Measurements from ENCODE around the gene CCDC180. TPM values are rescaled to one million over a fixed set of nuclear protein-coding genes. Genes with fewer than 3 reads are reported as not detected.
"Not testable (repeated sequence)": the region's sequence is repeated elsewhere in the genome, so short reads cannot be mapped to it uniquely, and the experiment has no call there.

CCDC180 gene
- polyA plus RNA-seq, 2 of the 4 experiments (the other 2 are of a cell fraction) = 1.7 to 2.4 TPM

GRCh38 chr9:97327562-97327961 is 20.1 kb downstream of the CCDC180 start:
- WGBS (ENCODE audit: missing lambda C conversion rate) = 61% methylated on average over 6 of the region's 6 CpGs
- CTCF ChIA-PET = interaction anchor here (1.2 kb wide), 1 partner anchor 59 kb away, joined by 3 read pairs; no protein-coding TSS in a partner anchor
- FAIRE-seq = no peak

GRCh38 chr9:97332993-97333392 is 25.5 kb downstream of the CCDC180 start:
- ATAC-seq (no peak), FAIRE-seq (no peak), DNase-seq (ENCODE audit: low read depth in 1 of 2, low spot score in 1 of 2) (no peak)
- Histone ChIP-seq H3K9me3 (no peaks in the 10 kb centered on the region), H3K27ac (no peak overlapping the region), H3K4me2 (no peak overlapping the region), H3K4me3 (no peak overlapping the region), H3K4me1 (no peaks in the 10 kb centered on the region)
- 69% methylated on average over 3 of the region's 3 CpGs for WGBS (ENCODE audit: missing lambda C conversion rate)
- POLR2A ChIA-PET = no interaction called here
- CTCF ChIA-PET = no interaction called here
- no peak for TF ChIP-seq HDAC2 (IDR thresholded peaks at IDR 0.05)
- TF ChIP-seq NPAS2 (CRISPR knock-in tag; IDR thresholded peaks at IDR 0.05; ENCODE audit: borderline replicate concordance) = no peak
- TF ChIP-seq EP300 (IDR thresholded peaks at IDR 0.05) = no peak
- TF ChIP-seq HOXB13 (CRISPR knock-in tag; IDR thresholded peaks at IDR 0.05; ENCODE audit: low read depth) = no peak
- no peak for TF ChIP-seq CHD2 (IDR thresholded peaks at IDR 0.05; ENCODE audit: low read length, partially characterized antibody)
- TF ChIP-seq RAD21 (conservative IDR thresholded peaks at IDR 0.05 in 1 of 2, IDR thresholded peaks at IDR 0.05 in 1 of 2) = no peak
- no peak for TF ChIP-seq EHMT2 (IDR thresholded peaks at IDR 0.05; ENCODE audit: low read depth)
- TF ChIP-seq RNF2 (IDR thresholded peaks at IDR 0.05; ENCODE audit: borderline replicate concordance, low read depth) = no peak
- no peak for TF ChIP-seq CEBPB (IDR thresholded peaks at IDR 0.05)
- no peak for TF ChIP-seq FOSL2 (IDR thresholded peaks at IDR 0.05)
- TF ChIP-seq FOSL2 (CRISPR knock-in tag; IDR thresholded peaks at IDR 0.05) = no peak
- no peak for TF ChIP-seq RFX5 (IDR thresholded peaks at IDR 0.05)
- no peak for TF ChIP-seq MYC (IDR thresholded peaks at IDR 0.05; ENCODE audit: borderline replicate concordance, low read length)
- no peak for TF ChIP-seq HOXB5 (CRISPR knock-in tag; IDR thresholded peaks at IDR 0.05)
- TF ChIP-seq HEYL (CRISPR knock-in tag; IDR thresholded peaks at IDR 0.05) = no peak
- no peak for TF ChIP-seq SREBF2 (IDR thresholded peaks at IDR 0.05)

More at GRCh38 chr9:97327562-97327961, 20.1 kb downstream of the CCDC180 start:
- H3K9me3 ChIP-seq = no peaks in the 10 kb centered on the region
- ATAC-seq (no peak), DNase-seq (ENCODE audit: low read depth in 1 of 2, low spot score in 1 of 2) (no peak)
- TF ChIP-seq NPAS2 (CRISPR knock-in tag; IDR thresholded peaks at IDR 0.05; ENCODE audit: borderline replicate concordance) (no peak), HOXB5 (CRISPR knock-in tag; IDR thresholded peaks at IDR 0.05) (no peak), GATA3 (IDR thresholded peaks at IDR 0.05; ENCODE audit: borderline replicate concordance) (no peak), CBX8 (IDR thresholded peaks at IDR 0.05) (no peak), CEBPB (IDR thresholded peaks at IDR 0.05) (no peak), CHD2 (IDR thresholded peaks at IDR 0.05; ENCODE audit: low read length, partially characterized antibody) (no peak), MAZ (IDR thresholded peaks at IDR 0.05; ENCODE audit: borderline replicate concordance, low read depth, low read length) (no peak), NR3C1 (IDR thresholded peaks at IDR 0.05) (no peak), RCOR1 (IDR thresholded peaks at IDR 0.05; ENCODE audit: low read depth, low read length) (no peak), JUNB (IDR thresholded peaks at IDR 0.05) (no peak), TP53 (CRISPR knock-in tag; IDR thresholded peaks at IDR 0.05) (no peak), HEYL (CRISPR knock-in tag; IDR thresholded peaks at IDR 0.05) (no peak), ELK1 (IDR thresholded peaks at IDR 0.05; ENCODE audit: low read depth, low read length) (no peak), POLR2A (IDR thresholded peaks at IDR 0.05; ENCODE audit: low read length) (no peak), FOSB (CRISPR knock-in tag; IDR thresholded peaks at IDR 0.05) (no peak), FOXS1 (CRISPR knock-in tag; IDR thresholded peaks at IDR 0.05) (no peak), MYC (IDR thresholded peaks at IDR 0.05; ENCODE audit: borderline replicate concordance, low read length) (no peak), HMGXB4 (CRISPR knock-in tag; IDR thresholded peaks at IDR 0.05; ENCODE audit: borderline replicate concordance) (no peak)
- no peak overlapping the region for H3K4me3 ChIP-seq
- POLR2A ChIA-PET = no interaction called here
- H3K4me1 ChIP-seq = no peaks in the 10 kb centered on the region
- H3K4me2 ChIP-seq = no peak overlapping the region
- no peak overlapping the region for H3K27ac ChIP-seq

DNA sequence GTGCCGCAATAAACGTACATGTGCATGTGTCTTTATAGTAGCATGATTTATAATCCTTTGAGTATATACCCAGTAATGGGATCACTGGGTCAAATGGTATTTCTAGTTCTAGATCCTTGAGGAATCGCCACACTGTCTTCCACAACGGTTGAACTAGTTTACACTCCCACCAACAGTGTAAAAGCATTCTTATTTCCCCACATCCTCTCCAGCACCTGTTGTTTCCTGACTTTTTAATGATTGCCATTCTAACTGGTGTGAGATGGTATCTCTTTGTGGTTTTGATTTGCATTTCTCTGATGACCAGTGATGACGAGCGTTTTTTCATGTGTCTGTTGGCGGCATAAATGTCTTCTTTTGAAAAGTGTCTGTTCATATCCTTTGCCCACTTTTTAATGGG is 28.2 kb downstream of the CCDC180 start:
- H3K9me3 ChIP-seq; POLR2A ChIA-PET; FAIRE-seq; H3K27ac ChIP-seq; H3K4me1 ChIP-seq; H3K4me2 ChIP-seq; H3K4me3 ChIP-seq; DNase-seq (ENCODE audit: low read depth in 1 of 2, low spot score in 1 of 2); ATAC-seq; CTCF ChIA-PET: not testable (repeated sequence)
- 47% methylated on average over 7 of the region's 7 CpGs for WGBS (ENCODE audit: missing lambda C conversion rate)

Measured in A549 (cell line).